Muscle layer of colon (tissue), 2 donors: ENCODE measurements around the gene ZNF433.

Source experiments
- H3K27ac ChIP-seq: one replicate; pipeline ENCODE4 v1.7.0; 2013; ENCODE audit warnings: low read depth, mild to moderate bottlenecking, low read length, moderate library complexity
- H3K27me3 ChIP-seq, 2 donors: one replicate each; pipeline ENCODE4 v1.7.0; 2013; ENCODE audit warnings: low read length in 2 of 2, mild to moderate bottlenecking in 2 of 2; ENCODE audit not compliant: insufficient read depth in 2 of 2, control insufficient read depth in 1 of 2
- H3K36me3 ChIP-seq: one replicate; pipeline ENCODE4 v1.7.0; 2013; ENCODE audit warnings: mild to moderate bottlenecking, low read length; ENCODE audit not compliant: insufficient read depth
- H3K4me1 ChIP-seq: one replicate; pipeline ENCODE4 v1.7.0; 2013; ENCODE audit warnings: mild to moderate bottlenecking, low read length; ENCODE audit not compliant: insufficient read depth
- H3K4me3 ChIP-seq, 2 donors: one replicate each; pipeline ENCODE4 v1.7.0; 2013; ENCODE audit warnings: low read length in 2 of 2, low read depth in 1 of 2, mild to moderate bottlenecking in 1 of 2, moderate library complexity in 1 of 2
- H3K9ac ChIP-seq: one replicate; pipeline ENCODE4 v1.7.0; 2013; ENCODE audit warnings: low read length
- H3K9me3 ChIP-seq: one replicate; pipeline ENCODE4 v1.7.0; 2013; ENCODE audit warnings: mild to moderate bottlenecking, low read length
- donor health status: abdominal sarcoma.
- donor health status: Adenocarcinoma of cecum.

The ZNF433 gene

GRCh38 chr19:11986754-11987153 is 48.7 kb downstream of the ZNF433 start:
- Histone ChIP-seq H3K27me3 (no peaks in the 10 kb centered on the region), H3K4me1 (no peaks in the 10 kb centered on the region)

GRCh38 chr19:11984986-11985385 is 50.5 kb downstream of the ZNF433 start:
- Histone ChIP-seq H3K4me3 (no peak overlapping the region), H3K4me1 (no peaks in the 10 kb centered on the region), H3K27ac (no peak overlapping the region), H3K9ac (no peak overlapping the region), H3K9me3 (peaks cover 8% of the 10 kb centered on the region), H3K27me3 (no peaks in the 10 kb centered on the region), H3K36me3 (no peaks in the 10 kb centered on the region)

More at GRCh38 chr19:11986754-11987153, 48.7 kb downstream of the ZNF433 start:
- H3K36me3 ChIP-seq, result no peaks in the 10 kb centered on the region
- H3K9me3 ChIP-seq, result no peaks in the 10 kb centered on the region
- H3K27ac ChIP-seq, result no peak overlapping the region
- H3K4me3 ChIP-seq, result no peak overlapping the region
- no peak overlapping the region for H3K9ac ChIP-seq

GRCh38 chr19:11982526-11982925 is 53.0 kb downstream of the ZNF433 start:
- Histone ChIP-seq H3K27ac (no peak overlapping the region), H3K4me1 (no peaks in the 10 kb centered on the region), H3K4me3 (no peak overlapping the region), H3K9ac (no peak overlapping the region), H3K27me3 (no peaks in the 10 kb centered on the region), H3K36me3 (peaks cover 11% of the 10 kb centered on the region), H3K9me3 (peaks cover 23% of the 10 kb centered on the region)

- Histone ChIP-seq H3K36me3 (peaks cover 12% of the 10 kb centered on the region), H3K27ac (no peak overlapping the region), H3K9ac (no peak overlapping the region), H3K4me1 (no peaks in the 10 kb centered on the region), H3K27me3 (no peaks in the 10 kb centered on the region), H3K4me3 (peak overlapping the region in 1 of 2 donors; percentile 16), H3K9me3 (peaks cover 23% of the 10 kb centered on the region)
These were observed 56.0 kb downstream of the ZNF433 start for GRCh38 chr19:11979527-11979926.

- H3K4me3 ChIP-seq, result peak overlapping the region in 1 of 2 donors; percentile 16
- H3K36me3 ChIP-seq, result peaks cover 12% of the 10 kb centered on the region
- H3K27ac ChIP-seq, result no peak overlapping the region
- no peaks in the 10 kb centered on the region for H3K4me1 ChIP-seq
- H3K9me3 ChIP-seq, result peaks cover 23% of the 10 kb centered on the region
- H3K27me3 ChIP-seq, result no peaks in the 10 kb centered on the region
- no peak overlapping the region for H3K9ac ChIP-seq
These were observed 56.9 kb downstream of the ZNF433 start for GRCh38 chr19:11978492-11979100.

GRCh38 chr19:11973019-11973810 is 62.3 kb downstream of the ZNF433 start:
- H3K36me3 ChIP-seq, result peaks cover 7% of the 10 kb centered on the region
- no peak overlapping the region for H3K9ac ChIP-seq
- H3K9me3 ChIP-seq, result no peaks in the 10 kb centered on the region
- no peak overlapping the region for H3K4me3 ChIP-seq
- no peaks in the 10 kb centered on the region for H3K4me1 ChIP-seq
- no peaks in the 10 kb centered on the region for H3K27me3 ChIP-seq
- H3K27ac ChIP-seq, result no peak overlapping the region

- Histone ChIP-seq H3K9ac (no peak overlapping the region), H3K27ac (no peak overlapping the region), H3K27me3 (no peaks in the 10 kb centered on the region), H3K4me3 (no peak overlapping the region), H3K36me3 (no peaks in the 10 kb centered on the region), H3K4me1 (no peaks in the 10 kb centered on the region), H3K9me3 (no peaks in the 10 kb centered on the region)
These were observed 64.4 kb downstream of the ZNF433 start for GRCh38 chr19:11971041-11971440.

- H3K4me1 ChIP-seq, result peaks cover 4% of the 10 kb centered on the region
These were observed 65.3 kb downstream of the ZNF433 start for GRCh38 chr19:11970174-11970573.

GRCh38 chr19:11964858-11965645 is 70.4 kb downstream of the ZNF433 start, which contains the start of gene ZNF763:
Gene ZNF763, plus strand, starts transcription at chr19:11965040. Its CDS starts 169 bp downstream, at chr19:11965209.
- Histone ChIP-seq H3K27ac (peak within 1 kb of the TSS; percentile 82), H3K9me3 (no peaks in the 10 kb centered on the region), H3K9ac (peak within 1 kb of the TSS; percentile 41), H3K36me3 (no peaks in the 10 kb centered on the region), H3K27me3 (no peaks in the 10 kb centered on the region), H3K4me1 (peaks cover 14% of the 10 kb centered on the region), H3K4me3 (peak within 1 kb of the TSS; percentile 75 to 97)

More at GRCh38 chr19:11970174-11970573, 65.3 kb downstream of the ZNF433 start:
- Histone ChIP-seq H3K9me3 (no peaks in the 10 kb centered on the region), H3K4me3 (no peak overlapping the region), H3K9ac (no peak overlapping the region), H3K36me3 (no peaks in the 10 kb centered on the region), H3K27ac (no peak overlapping the region), H3K27me3 (no peaks in the 10 kb centered on the region)
